ENCODE measurements around the gene DNAH14. TPM values are rescaled to one million over a fixed set of nuclear protein-coding genes. Genes with fewer than 3 reads are reported as not detected.
"Not testable (repeated sequence)": the region's sequence is repeated elsewhere in the genome, so short reads cannot be mapped to it uniquely, and the experiment has no call there.

The DNAH14 gene
- total RNA-seq, 4 donors from 2014 or later, result 0.15 to 0.55 TPM; not detected in 2

DNA sequence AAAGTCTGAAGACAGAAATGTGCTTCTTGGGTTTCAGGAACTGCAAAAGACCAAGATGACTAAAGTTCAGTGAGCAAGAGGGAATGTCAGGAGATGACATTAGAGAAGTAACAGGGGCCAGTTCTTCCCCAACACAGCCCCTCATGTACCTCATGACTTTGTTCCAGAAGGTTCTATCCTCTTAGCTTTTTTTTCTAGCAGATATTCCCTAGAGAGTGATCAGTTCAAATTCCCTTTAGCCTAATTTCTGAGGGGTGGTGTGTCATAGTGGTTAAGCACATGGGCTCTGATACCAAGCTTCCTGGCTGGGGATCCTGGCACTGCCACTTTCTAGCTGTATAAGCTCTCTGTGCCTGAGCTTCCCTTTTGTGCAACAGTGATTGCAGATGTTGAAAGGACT is 390.4 kb downstream of the DNAH14 start:
- Histone ChIP-seq H3K9me3 (no peaks in the 10 kb centered on the region), H3K4me3 (no peak overlapping the region), H3K27ac (no peak overlapping the region), H3K36me3 (no peaks in the 10 kb centered on the region), H3K27me3 (no peaks in the 10 kb centered on the region), H3K4me1 (no peaks in the 10 kb centered on the region)
- TF ChIP-seq, protein P1, sequence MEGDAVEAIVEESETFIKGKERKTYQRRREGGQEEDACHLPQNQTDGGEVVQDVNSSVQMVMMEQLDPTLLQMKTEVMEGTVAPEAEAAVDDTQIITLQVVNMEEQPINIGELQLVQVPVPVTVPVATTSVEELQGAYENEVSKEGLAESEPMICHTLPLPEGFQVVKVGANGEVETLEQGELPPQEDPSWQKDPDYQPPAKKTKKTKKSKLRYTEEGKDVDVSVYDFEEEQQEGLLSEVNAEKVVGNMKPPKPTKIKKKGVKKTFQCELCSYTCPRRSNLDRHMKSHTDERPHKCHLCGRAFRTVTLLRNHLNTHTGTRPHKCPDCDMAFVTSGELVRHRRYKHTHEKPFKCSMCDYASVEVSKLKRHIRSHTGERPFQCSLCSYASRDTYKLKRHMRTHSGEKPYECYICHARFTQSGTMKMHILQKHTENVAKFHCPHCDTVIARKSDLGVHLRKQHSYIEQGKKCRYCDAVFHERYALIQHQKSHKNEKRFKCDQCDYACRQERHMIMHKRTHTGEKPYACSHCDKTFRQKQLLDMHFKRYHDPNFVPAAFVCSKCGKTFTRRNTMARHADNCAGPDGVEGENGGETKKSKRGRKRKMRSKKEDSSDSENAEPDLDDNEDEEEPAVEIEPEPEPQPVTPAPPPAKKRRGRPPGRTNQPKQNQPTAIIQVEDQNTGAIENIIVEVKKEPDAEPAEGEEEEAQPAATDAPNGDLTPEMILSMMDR (IDR thresholded peaks at IDR 0.05 in 4 of 5, conservative IDR thresholded peaks at IDR 0.05 in 1 of 5), result no peak
- no peak for TF ChIP-seq POLR2A (IDR thresholded peaks at IDR 0.05)
- in situ Hi-C loops (cut with MboI; ENCODE audit: low sequenced_read_pairs in 4 of 4), result no loop called here
- no peak for DNase-seq
- intact Hi-C loops (cut with DNase I; ENCODE audit: low total_unique reads), result loop anchor here (10.0 kb wide), 1 partner anchor 655 kb away; no protein-coding TSS in a partner anchor
- no peak for ATAC-seq

DNA sequence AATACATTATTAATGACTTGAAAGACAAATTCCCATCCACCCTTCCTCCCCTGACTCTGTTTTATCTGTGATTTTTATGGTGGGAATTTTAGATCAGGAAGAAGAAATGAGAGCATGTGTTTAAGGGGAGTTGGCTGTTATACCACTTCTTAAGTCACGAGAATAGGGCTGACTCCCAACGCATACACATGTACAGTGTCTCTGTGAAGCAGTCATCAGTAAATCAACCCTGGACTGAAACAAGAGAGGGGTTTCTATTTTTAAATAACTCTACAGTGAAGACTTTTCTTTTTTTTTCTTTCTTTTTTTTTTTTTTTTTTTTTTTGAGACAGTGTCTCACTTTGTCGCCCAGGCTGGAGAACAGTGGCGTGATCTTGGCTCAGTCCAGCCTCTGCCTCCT is 392.3 kb downstream of the DNAH14 start:
- Histone ChIP-seq H3K4me1 (no peaks in the 10 kb centered on the region), H3K36me3 (no peaks in the 10 kb centered on the region), H3K4me3 (no peak overlapping the region), H3K27ac (no peak overlapping the region), H3K9me3 (no peaks in the 10 kb centered on the region), H3K27me3 (no peaks in the 10 kb centered on the region)
- intact Hi-C loops (cut with DNase I; ENCODE audit: low total_unique reads) (no loop called here), in situ Hi-C loops (cut with MboI; ENCODE audit: low sequenced_read_pairs in 4 of 4) (no loop called here)
- ATAC-seq (peak; percentile 39 to 78), DNase-seq (no peak)
- TF ChIP-seq, protein P1 (IDR thresholded peaks at IDR 0.05 in 4 of 5, conservative IDR thresholded peaks at IDR 0.05 in 1 of 5), result no peak
- TF ChIP-seq POLR2A (IDR thresholded peaks at IDR 0.05), result no peak

DNA sequence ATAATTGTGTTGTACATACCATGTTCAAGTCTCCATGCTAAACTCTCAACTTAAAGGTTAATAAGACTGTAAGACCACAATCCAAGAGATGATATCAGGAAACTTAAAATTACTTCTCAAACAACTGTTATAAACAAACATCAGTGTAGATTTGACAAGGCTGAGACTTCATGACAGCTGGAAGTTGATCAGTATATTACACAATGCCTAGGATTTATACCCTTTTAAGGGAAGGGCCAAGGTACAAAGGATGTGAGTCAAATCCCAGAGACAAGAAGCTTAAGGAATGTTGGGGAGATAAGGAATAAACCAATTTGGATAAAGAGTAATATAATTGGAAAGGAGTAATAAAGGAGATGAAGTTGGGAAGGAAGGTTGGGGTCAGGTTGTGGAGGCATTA is 399.6 kb downstream of the DNAH14 start:
- DNase-seq (no peak), ATAC-seq (no peak)
- in situ Hi-C loops (cut with MboI; ENCODE audit: low sequenced_read_pairs in 4 of 4) (no loop called here), intact Hi-C loops (cut with DNase I; ENCODE audit: low total_unique reads) (no loop called here)
- Histone ChIP-seq H3K27me3 (no peaks in the 10 kb centered on the region), H3K27ac (no peak overlapping the region), H3K4me3 (no peak overlapping the region), H3K4me1 (no peaks in the 10 kb centered on the region), H3K9me3 (no peaks in the 10 kb centered on the region), H3K36me3 (no peaks in the 10 kb centered on the region)
- TF ChIP-seq POLR2A (IDR thresholded peaks at IDR 0.05), result no peak
- TF ChIP-seq, protein P1 (IDR thresholded peaks at IDR 0.05 in 4 of 5, conservative IDR thresholded peaks at IDR 0.05 in 1 of 5), result no peak

DNA sequence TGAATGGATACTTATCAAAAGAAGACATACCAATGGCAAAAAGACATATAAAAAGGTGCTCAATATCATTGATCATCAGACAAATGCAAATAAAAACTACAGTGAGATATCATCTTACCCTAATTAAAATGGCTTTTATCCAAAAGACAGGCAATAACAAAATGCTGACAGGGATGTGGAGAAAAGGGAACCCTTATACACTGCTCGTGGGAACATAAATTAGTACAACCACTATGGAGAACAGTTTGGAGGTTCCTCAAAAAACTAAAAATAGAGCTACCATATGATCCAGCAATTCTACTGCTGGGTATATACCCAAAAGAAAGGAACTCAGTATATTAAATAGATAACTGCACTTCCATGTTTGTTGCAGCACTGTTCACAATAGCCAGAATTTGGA is 400.5 kb downstream of the DNAH14 start:
- H3K27me3 ChIP-seq; intact Hi-C loops (cut with DNase I; ENCODE audit: low total_unique reads); in situ Hi-C loops (cut with MboI; ENCODE audit: low sequenced_read_pairs in 4 of 4); H3K4me1 ChIP-seq; H3K9me3 ChIP-seq; H3K4me3 ChIP-seq; H3K27ac ChIP-seq; ATAC-seq; H3K36me3 ChIP-seq; DNase-seq: not testable (repeated sequence)

DNA sequence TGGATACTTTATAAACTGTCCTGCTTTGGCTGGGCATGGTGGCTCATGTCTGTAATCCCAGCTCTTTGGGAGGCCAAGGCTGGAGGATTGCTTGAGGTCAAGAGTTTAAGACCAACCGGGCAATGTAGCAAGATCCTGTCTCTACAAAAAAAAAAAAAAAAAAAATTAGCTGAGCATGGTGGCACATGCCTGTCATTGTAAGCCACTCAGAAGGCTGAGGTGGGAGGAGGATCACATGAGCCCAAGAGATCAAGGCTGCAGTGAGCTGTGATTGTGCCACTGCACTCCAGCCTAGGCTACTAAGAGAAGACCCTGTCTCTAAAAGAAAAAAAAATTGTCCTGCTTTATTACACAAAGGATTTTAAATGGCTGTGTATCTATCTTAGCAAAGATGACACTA is 403.2 kb downstream of the DNAH14 start:
- DNase-seq (no peak), ATAC-seq (no peak)
- Histone ChIP-seq H3K4me1 (no peaks in the 10 kb centered on the region), H3K27ac (no peak overlapping the region), H3K36me3 (no peaks in the 10 kb centered on the region), H3K9me3 (no peaks in the 10 kb centered on the region), H3K27me3 (no peaks in the 10 kb centered on the region), H3K4me3 (no peak overlapping the region)
- in situ Hi-C loops (cut with MboI; ENCODE audit: low sequenced_read_pairs in 4 of 4), result no loop called here
- intact Hi-C loops (cut with DNase I; ENCODE audit: low total_unique reads), result no loop called here
- TF ChIP-seq, protein P1 (IDR thresholded peaks at IDR 0.05 in 4 of 5, conservative IDR thresholded peaks at IDR 0.05 in 1 of 5), result no peak
- no peak for TF ChIP-seq POLR2A (IDR thresholded peaks at IDR 0.05)

DNA sequence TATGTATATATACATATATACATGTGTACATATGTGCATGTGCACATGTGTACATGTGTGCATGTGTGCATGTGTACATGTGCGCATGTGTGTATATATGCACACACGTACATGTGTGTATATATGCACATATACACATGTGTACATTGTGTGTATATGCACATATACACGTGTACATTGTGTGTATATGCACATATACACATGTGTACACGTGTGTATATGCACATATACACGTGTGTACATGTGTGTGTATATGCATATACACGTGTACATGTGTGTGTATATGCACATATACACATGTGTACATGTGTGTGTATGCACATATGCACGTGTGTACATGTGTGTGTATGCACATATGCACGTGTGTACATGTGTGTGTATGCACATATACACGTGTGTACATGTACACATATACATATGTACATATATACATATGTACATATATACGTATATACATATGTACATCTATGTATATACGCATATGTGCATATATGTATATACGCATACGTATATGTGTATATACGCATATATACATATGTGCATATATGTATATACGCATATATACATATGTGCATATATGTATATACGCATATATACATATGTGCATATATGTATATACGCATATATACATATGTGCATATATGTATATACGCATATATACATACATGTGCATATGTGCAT is 405.8 kb downstream of the DNAH14 start:
- H3K9me3 ChIP-seq; ATAC-seq; H3K27me3 ChIP-seq; intact Hi-C loops (cut with DNase I; ENCODE audit: low total_unique reads); H3K4me3 ChIP-seq; in situ Hi-C loops (cut with MboI; ENCODE audit: low sequenced_read_pairs in 4 of 4); H3K4me1 ChIP-seq; DNase-seq; H3K36me3 ChIP-seq; H3K27ac ChIP-seq: not testable (repeated sequence)
